ENCODE data around the gene IQCH. TPM values are rescaled to one million over a fixed set of nuclear protein-coding genes. Genes with fewer than 3 reads are reported as not detected.

Gene IQCH
- total and polyA plus RNA-seq, 2 of the 4 experiments (the other 2 are of a cell fraction): 0.60 to 2.5 TPM

DNA sequence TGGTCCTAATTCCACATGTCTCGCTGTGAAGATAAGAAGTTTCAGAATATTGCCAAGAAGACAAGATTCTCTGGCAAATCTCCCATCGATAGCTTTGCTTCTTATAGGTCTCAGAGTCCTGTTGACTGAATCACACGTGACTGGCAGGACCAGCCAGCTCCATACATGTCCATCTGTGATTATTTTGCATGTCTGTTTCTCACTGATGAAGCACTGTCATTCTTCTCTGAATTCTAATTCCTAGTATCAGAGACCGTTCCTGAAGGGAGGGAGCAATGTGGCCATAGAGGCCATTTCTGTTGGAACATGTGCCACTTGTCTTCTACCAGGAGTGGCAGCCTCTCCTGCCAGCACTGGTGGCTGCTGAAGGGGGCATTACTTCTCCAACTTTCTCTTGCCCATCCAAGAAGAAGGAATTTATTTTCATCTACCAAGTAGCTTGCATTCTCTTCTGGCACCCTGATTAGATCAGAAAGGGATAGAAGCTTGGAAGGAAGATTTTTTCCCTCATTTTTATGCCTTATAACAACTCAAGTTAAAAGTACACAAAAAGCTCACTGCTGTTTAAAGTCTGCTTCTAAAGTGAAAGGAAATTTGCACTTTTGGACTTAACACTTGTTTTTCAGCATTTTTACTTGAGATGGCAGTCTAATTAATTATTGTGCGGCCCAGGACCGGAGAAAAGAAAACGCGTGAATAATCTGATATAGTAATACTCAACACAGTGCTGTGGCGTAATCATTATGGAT, 115.8 kb downstream of the IQCH start:
- no peaks in the 10 kb centered on the region for H3K9me3 ChIP-seq (ENCODE audit: control insufficient read depth, insufficient read depth, low read length)
- no peak overlapping the region for H3K4me2 ChIP-seq (ENCODE audit: low read depth, low read length)
- no peak overlapping the region for H4K91ac ChIP-seq (ENCODE audit: insufficient read depth, low read depth, low read length)
- no peak overlapping the region for H2AFZ ChIP-seq (replicated peaks; ENCODE audit: low read length, poor library complexity)
- no peaks in the 10 kb centered on the region for H3K9me1 ChIP-seq (ENCODE audit: insufficient read depth, low read length)
- 70% methylated on average over 2 of the region's 9 CpGs; no CpG with 5 or more reads in 1 of the 2 experiments for WGBS, 2 experiments (ENCODE audit: extremely low coverage in 2 of 2, insufficient read length in 1 of 2)
- TF ChIP-seq FOS (IDR thresholded peaks at IDR 0.05; ENCODE audit: low read depth, low read length) (no peak), RCOR1 (IDR thresholded peaks at IDR 0.05; ENCODE audit: insufficient replicate concordance, low read length) (no peak), BHLHE40 (IDR thresholded peaks at IDR 0.05; ENCODE audit: low read depth, low read length) (no peak), CHD1 (IDR thresholded peaks at IDR 0.05; ENCODE audit: low read depth, low read length) (no peak), MAZ (IDR thresholded peaks at IDR 0.05; ENCODE audit: borderline replicate concordance, low read depth, low read length) (no peak), MAFK (IDR thresholded peaks at IDR 0.05; ENCODE audit: low read depth, low read length) (no peak), RAD21 (IDR thresholded peaks at IDR 0.05; ENCODE audit: low read length) (no peak), NFE2L2 (IDR thresholded peaks at IDR 0.05; ENCODE audit: low read depth, low read length) (no peak), RFX5 (IDR thresholded peaks at IDR 0.05; ENCODE audit: low read depth, low read length) (no peak), CEBPB (IDR thresholded peaks at IDR 0.05; ENCODE audit: low read depth, low read length) (no peak), MXI1 (IDR thresholded peaks at IDR 0.05; ENCODE audit: borderline replicate concordance, low read depth, low read length) (no peak), POLR2A (IDR thresholded peaks at IDR 0.05; ENCODE audit: low read depth, low read length) (no peak), SMC3 (IDR thresholded peaks at IDR 0.05; ENCODE audit: low read depth, low read length) (no peak)
- TF ChIP-seq, protein P1, sequence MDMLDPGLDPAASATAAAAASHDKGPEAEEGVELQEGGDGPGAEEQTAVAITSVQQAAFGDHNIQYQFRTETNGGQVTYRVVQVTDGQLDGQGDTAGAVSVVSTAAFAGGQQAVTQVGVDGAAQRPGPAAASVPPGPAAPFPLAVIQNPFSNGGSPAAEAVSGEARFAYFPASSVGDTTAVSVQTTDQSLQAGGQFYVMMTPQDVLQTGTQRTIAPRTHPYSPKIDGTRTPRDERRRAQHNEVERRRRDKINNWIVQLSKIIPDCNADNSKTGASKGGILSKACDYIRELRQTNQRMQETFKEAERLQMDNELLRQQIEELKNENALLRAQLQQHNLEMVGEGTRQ (IDR thresholded peaks at IDR 0.05; ENCODE audit: low read depth, low read length): no peak
- TF ChIP-seq, protein P2, sequence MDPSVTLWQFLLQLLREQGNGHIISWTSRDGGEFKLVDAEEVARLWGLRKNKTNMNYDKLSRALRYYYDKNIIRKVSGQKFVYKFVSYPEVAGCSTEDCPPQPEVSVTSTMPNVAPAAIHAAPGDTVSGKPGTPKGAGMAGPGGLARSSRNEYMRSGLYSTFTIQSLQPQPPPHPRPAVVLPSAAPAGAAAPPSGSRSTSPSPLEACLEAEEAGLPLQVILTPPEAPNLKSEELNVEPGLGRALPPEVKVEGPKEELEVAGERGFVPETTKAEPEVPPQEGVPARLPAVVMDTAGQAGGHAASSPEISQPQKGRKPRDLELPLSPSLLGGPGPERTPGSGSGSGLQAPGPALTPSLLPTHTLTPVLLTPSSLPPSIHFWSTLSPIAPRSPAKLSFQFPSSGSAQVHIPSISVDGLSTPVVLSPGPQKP (IDR thresholded peaks at IDR 0.05; ENCODE audit: borderline replicate concordance, low read depth, low read length): no peak
- TF ChIP-seq, protein P3, sequence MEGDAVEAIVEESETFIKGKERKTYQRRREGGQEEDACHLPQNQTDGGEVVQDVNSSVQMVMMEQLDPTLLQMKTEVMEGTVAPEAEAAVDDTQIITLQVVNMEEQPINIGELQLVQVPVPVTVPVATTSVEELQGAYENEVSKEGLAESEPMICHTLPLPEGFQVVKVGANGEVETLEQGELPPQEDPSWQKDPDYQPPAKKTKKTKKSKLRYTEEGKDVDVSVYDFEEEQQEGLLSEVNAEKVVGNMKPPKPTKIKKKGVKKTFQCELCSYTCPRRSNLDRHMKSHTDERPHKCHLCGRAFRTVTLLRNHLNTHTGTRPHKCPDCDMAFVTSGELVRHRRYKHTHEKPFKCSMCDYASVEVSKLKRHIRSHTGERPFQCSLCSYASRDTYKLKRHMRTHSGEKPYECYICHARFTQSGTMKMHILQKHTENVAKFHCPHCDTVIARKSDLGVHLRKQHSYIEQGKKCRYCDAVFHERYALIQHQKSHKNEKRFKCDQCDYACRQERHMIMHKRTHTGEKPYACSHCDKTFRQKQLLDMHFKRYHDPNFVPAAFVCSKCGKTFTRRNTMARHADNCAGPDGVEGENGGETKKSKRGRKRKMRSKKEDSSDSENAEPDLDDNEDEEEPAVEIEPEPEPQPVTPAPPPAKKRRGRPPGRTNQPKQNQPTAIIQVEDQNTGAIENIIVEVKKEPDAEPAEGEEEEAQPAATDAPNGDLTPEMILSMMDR (conservative IDR thresholded peaks at IDR 0.05; ENCODE audit: low read depth, low read length): no peak
- intact Hi-C loops (cut with micrococcal nuclease) (no loop called here), dilution Hi-C loops (cut with HindIII; ENCODE audit: low sequenced_read_pairs, unreplicated experiment) (no loop called here), in situ Hi-C loops (cut with MboI; ENCODE audit: low sequenced_read_pairs) (no loop called here)
- no peak overlapping the region for H2BK5ac ChIP-seq (ENCODE audit: low read depth, low read length, poor library complexity, severe bottlenecking)
- H4K20me1 ChIP-seq (ENCODE audit: insufficient read depth, low read length): no peaks in the 10 kb centered on the region
- no peak overlapping the region for H3K9ac ChIP-seq (ENCODE audit: low read depth, low read length)
- H3K36me3 ChIP-seq (ENCODE audit: control insufficient read depth, insufficient read depth, low read length): no peaks in the 10 kb centered on the region
- no peak overlapping the region for H2BK120ac ChIP-seq (ENCODE audit: low read depth, low read length)
- H3K56ac ChIP-seq (ENCODE audit: extremely low read depth, insufficient read depth, low read length): no peak overlapping the region
- no TSS peak for BruUV-seq (replicated peaks)
- no peak overlapping the region for H2BK20ac ChIP-seq (ENCODE audit: low read depth, low read length)
- H2BK15ac ChIP-seq (ENCODE audit: low read depth, low read length): no peak overlapping the region
- peaks cover 19% of the 10 kb centered on the region for H3K27me3 ChIP-seq (ENCODE audit: control insufficient read depth, insufficient read depth, low read length)
- no peak overlapping the region for H3K27ac ChIP-seq (ENCODE audit: insufficient read depth, low read length)
- no peak overlapping the region for H2AK9ac ChIP-seq (replicated peaks; ENCODE audit: low read depth, low read length, poor library complexity)
- H4K8ac ChIP-seq (ENCODE audit: low read depth in 2 of 2, low read length in 2 of 2): no peak overlapping the region
- no peaks in the 10 kb centered on the region for H3K4me1 ChIP-seq (ENCODE audit: control insufficient read depth, insufficient read depth, low read length)
- no peak overlapping the region for H3K4me3 ChIP-seq (ENCODE audit: insufficient read depth, low read depth, low read length)
- H2AK5ac ChIP-seq (ENCODE audit: low read depth, low read length): no peak overlapping the region
- DNase-seq (no peak), ATAC-seq (ENCODE audit: low read depth) (no peak)
- no peak overlapping the region for H4K5ac ChIP-seq (ENCODE audit: low read depth, low read length)
- H3K18ac ChIP-seq (ENCODE audit: low read depth, low read length): no peak overlapping the region
- POLR2A ChIA-PET (ENCODE audit: unreplicated experiment): no interaction called here
- no peak overlapping the region for H3K4ac ChIP-seq (ENCODE audit: low read depth, low read length)
- H3K23ac ChIP-seq (ENCODE audit: low read depth, low read length): no peak overlapping the region
- H3K14ac ChIP-seq (replicated peaks; ENCODE audit: low read depth, low read length): no peak overlapping the region
- H3K79me1 ChIP-seq (ENCODE audit: low read depth in 1 of 2, low read length in 2 of 2): no peaks in the 10 kb centered on the region
- CTCF ChIA-PET: no interaction called here
